SH-SY5Y (cell line): Measurements from ENCODE around the gene ENKD1.

Experiments used
- GATA2 ChIP-seq: IDR thresholded peaks from 2 replicates; pipeline ENCODE4 v1.6.1; 2011; ENCODE audit warnings: mild to moderate bottlenecking, low read depth, low read length
- GATA3 ChIP-seq: IDR thresholded peaks from 2 replicates; pipeline ENCODE4 v1.6.1; 2011; ENCODE audit warnings: low read depth, mild to moderate bottlenecking, low read length, moderate library complexity

- no peak for TF ChIP-seq GATA2
- no peak for TF ChIP-seq GATA3
These were observed 8.5 kb upstream of the ENKD1 start for GRCh38 chr16:67674851-67675578.
